Measurements from ENCODE around the gene SNTG2. TPM values are rescaled to one million over a fixed set of nuclear protein-coding genes. Genes with fewer than 3 reads are reported as not detected.

Gene SNTG2
- total and polyA plus RNA-seq, 4 donors, result not detected

DNA sequence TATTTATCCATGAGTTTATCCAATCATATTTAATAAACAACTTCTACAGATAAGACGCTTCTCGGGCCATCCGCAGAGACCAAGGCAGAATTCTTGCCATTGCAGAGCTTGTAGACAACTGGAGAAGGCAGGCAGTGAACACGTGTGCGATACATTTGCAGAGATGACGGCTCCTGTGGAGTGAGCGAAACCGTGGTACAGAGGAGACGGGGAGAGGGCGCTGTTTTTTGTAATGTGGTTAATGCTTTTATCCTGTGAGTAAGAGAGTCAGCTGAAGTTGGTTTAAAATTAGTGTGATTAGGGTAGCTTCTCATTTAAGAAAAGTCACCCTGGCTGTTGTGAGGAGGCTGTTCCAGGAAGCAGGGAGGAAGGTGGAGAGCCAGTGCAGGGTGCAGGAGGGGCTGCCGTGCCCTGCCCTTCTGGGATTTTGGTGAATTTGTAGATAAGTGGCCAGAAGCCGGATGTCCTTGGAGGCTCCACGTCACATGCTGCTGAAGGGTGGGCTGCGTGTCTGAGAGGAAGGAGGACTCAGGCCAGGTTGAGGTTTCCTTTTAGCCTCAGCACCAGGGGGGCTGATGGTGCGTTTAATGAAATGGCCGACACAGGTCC, 151.4 kb downstream of the SNTG2 start:
- Histone ChIP-seq H3K36me3 (ENCODE audit: control insufficient read depth in 4 of 4, insufficient read depth in 3 of 4, low read depth in 1 of 4, low read length in 3 of 4) (no peaks in the 10 kb centered on the region), H3K4me3 (ENCODE audit: low read depth in 1 of 3, low read length in 3 of 3) (no peak overlapping the region), H3K9me3 (ENCODE audit: control insufficient read depth in 4 of 4, low read length in 3 of 4) (no peaks in the 10 kb centered on the region), H3K9ac (ENCODE audit: low read depth in 1 of 2, low read length in 2 of 2) (no peak overlapping the region), H3K27ac (ENCODE audit: low read depth in 1 of 2, low read length in 2 of 2) (no peak overlapping the region), H3K27me3 (ENCODE audit: control insufficient read depth in 4 of 4, insufficient read depth in 4 of 4, low read length in 3 of 4) (peaks cover 0 to 2% (median 0%) of the 10 kb centered on the region in 4 donors), H3K4me1 (ENCODE audit: control insufficient read depth in 4 of 4, insufficient read depth in 4 of 4, low read length in 3 of 4) (no peaks in the 10 kb centered on the region)
- no peak for DNase-seq (ENCODE audit: low spot score)
- TF ChIP-seq HNF4G (IDR thresholded peaks at IDR 0.05) (no peak), FOXA2 (IDR thresholded peaks at IDR 0.05) (no peak), NR2F2 (IDR thresholded peaks at IDR 0.05) (no peak), GABPA (IDR thresholded peaks at IDR 0.05 in 1 of 2, conservative IDR thresholded peaks at IDR 0.05 in 1 of 2) (no peak), SP1 (IDR thresholded peaks at IDR 0.05) (no peak), EGR1 (IDR thresholded peaks at IDR 0.05; ENCODE audit: low read depth in 2 of 2) (no peak), RAD21 (IDR thresholded peaks at IDR 0.05) (no peak), YY1 (IDR thresholded peaks at IDR 0.05) (no peak), FOXA1 (IDR thresholded peaks at IDR 0.05) (no peak), HNF4A (conservative IDR thresholded peaks at IDR 0.05) (no peak), JUND (IDR thresholded peaks at IDR 0.05) (no peak), RXRA (IDR thresholded peaks at IDR 0.05) (no peak)
- TF ChIP-seq, protein P1, sequence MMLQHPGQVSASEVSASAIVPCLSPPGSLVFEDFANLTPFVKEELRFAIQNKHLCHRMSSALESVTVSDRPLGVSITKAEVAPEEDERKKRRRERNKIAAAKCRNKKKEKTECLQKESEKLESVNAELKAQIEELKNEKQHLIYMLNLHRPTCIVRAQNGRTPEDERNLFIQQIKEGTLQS (IDR thresholded peaks at IDR 0.05), result no peak
- TF ChIP-seq, protein P2, sequence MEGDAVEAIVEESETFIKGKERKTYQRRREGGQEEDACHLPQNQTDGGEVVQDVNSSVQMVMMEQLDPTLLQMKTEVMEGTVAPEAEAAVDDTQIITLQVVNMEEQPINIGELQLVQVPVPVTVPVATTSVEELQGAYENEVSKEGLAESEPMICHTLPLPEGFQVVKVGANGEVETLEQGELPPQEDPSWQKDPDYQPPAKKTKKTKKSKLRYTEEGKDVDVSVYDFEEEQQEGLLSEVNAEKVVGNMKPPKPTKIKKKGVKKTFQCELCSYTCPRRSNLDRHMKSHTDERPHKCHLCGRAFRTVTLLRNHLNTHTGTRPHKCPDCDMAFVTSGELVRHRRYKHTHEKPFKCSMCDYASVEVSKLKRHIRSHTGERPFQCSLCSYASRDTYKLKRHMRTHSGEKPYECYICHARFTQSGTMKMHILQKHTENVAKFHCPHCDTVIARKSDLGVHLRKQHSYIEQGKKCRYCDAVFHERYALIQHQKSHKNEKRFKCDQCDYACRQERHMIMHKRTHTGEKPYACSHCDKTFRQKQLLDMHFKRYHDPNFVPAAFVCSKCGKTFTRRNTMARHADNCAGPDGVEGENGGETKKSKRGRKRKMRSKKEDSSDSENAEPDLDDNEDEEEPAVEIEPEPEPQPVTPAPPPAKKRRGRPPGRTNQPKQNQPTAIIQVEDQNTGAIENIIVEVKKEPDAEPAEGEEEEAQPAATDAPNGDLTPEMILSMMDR (IDR thresholded peaks at IDR 0.05; ENCODE audit: low read depth, low read length, missing input control), result no peak
- TF ChIP-seq, protein P3, sequence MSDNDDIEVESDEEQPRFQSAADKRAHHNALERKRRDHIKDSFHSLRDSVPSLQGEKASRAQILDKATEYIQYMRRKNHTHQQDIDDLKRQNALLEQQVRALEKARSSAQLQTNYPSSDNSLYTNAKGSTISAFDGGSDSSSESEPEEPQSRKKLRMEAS (IDR thresholded peaks at IDR 0.05), result no peak
- TF ChIP-seq, protein P4, sequence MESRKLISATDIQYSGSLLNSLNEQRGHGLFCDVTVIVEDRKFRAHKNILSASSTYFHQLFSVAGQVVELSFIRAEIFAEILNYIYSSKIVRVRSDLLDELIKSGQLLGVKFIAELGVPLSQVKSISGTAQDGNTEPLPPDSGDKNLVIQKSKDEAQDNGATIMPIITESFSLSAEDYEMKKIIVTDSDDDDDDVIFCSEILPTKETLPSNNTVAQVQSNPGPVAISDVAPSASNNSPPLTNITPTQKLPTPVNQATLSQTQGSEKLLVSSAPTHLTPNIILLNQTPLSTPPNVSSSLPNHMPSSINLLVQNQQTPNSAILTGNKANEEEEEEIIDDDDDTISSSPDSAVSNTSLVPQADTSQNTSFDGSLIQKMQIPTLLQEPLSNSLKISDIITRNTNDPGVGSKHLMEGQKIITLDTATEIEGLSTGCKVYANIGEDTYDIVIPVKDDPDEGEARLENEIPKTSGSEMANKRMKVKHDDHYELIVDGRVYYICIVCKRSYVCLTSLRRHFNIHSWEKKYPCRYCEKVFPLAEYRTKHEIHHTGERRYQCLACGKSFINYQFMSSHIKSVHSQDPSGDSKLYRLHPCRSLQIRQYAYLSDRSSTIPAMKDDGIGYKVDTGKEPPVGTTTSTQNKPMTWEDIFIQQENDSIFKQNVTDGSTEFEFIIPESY (IDR thresholded peaks at IDR 0.05), result no peak
- TF ChIP-seq, protein P5, sequence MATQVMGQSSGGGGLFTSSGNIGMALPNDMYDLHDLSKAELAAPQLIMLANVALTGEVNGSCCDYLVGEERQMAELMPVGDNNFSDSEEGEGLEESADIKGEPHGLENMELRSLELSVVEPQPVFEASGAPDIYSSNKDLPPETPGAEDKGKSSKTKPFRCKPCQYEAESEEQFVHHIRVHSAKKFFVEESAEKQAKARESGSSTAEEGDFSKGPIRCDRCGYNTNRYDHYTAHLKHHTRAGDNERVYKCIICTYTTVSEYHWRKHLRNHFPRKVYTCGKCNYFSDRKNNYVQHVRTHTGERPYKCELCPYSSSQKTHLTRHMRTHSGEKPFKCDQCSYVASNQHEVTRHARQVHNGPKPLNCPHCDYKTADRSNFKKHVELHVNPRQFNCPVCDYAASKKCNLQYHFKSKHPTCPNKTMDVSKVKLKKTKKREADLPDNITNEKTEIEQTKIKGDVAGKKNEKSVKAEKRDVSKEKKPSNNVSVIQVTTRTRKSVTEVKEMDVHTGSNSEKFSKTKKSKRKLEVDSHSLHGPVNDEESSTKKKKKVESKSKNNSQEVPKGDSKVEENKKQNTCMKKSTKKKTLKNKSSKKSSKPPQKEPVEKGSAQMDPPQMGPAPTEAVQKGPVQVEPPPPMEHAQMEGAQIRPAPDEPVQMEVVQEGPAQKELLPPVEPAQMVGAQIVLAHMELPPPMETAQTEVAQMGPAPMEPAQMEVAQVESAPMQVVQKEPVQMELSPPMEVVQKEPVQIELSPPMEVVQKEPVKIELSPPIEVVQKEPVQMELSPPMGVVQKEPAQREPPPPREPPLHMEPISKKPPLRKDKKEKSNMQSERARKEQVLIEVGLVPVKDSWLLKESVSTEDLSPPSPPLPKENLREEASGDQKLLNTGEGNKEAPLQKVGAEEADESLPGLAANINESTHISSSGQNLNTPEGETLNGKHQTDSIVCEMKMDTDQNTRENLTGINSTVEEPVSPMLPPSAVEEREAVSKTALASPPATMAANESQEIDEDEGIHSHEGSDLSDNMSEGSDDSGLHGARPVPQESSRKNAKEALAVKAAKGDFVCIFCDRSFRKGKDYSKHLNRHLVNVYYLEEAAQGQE (IDR thresholded peaks at IDR 0.05), result no peak
- WGBS, result 75% methylated on average over 16 of the region's 16 CpGs
